WTC11 (cell line): Measurements from ENCODE around the gene CFAP251. TPM values are rescaled to one million over a fixed set of nuclear protein-coding genes. Genes with fewer than 3 reads are reported as not detected.
"Not testable (repeated sequence)": the region's sequence is repeated elsewhere in the genome, so short reads cannot be mapped to it uniquely, and the experiment has no call there.

Experiments used
- ATAC-seq: fragments of 200-7000 bp; cut with Tn5 transposase; 2 replicates; pipeline ENCODE4 v1.10.0; 2021; ENCODE audit warnings: mild to moderate bottlenecking, moderate library complexity
- CTCF ChIA-PET: fragments of 300-600 bp; sonication (Branson Sonifier 250); formaldehyde crosslinking; loops from one replicate; lab custom pipeline; 2021; ENCODE audit warnings: antibody characterized with exemption; lab: Charles Lee
- POLR2A ChIA-PET: fragments of 350-600 bp; sonication (Branson Sonifier 250); formaldehyde crosslinking; loops from one replicate; lab custom pipeline; 2021; ENCODE audit warnings: antibody characterized with exemption; lab: Charles Lee
- DNase-seq: peaks from one replicate; pipeline ENCODE4 v3.0.0; 2021; ENCODE audit warnings: low spot score
- H3K27ac Mint-ChIP-seq: 2 replicates; pipeline ENCODE4 v1.8.0; 2021; ENCODE audit warnings: mixed read lengths
- H3K27me3 Mint-ChIP-seq: 2 replicates; pipeline ENCODE4 v1.8.0; 2021; ENCODE audit warnings: low read depth, mild to moderate bottlenecking, moderate library complexity, mixed read lengths
- H3K36me3 Mint-ChIP-seq: 2 replicates; pipeline ENCODE4 v1.8.0; 2021; ENCODE audit warnings: mixed read lengths
- H3K4me1 Mint-ChIP-seq: 2 replicates; pipeline ENCODE4 v1.8.0; 2022; ENCODE audit warnings: mixed read lengths
- H3K4me3 Mint-ChIP-seq: 2 replicates; pipeline ENCODE4 v1.8.0; 2021; ENCODE audit warnings: mild to moderate bottlenecking, moderate library complexity, mixed read lengths
- H3K9me3 Mint-ChIP-seq: 2 replicates; pipeline ENCODE4 v1.8.0; 2021; ENCODE audit warnings: mixed read lengths
- ELF4 ChIP-seq: sonication (generic); formaldehyde crosslinking; IDR thresholded peaks from 2 replicates; pipeline ENCODE4 v1.8.1; 2022; ENCODE audit warnings: low read depth, mild to moderate bottlenecking, moderate library complexity, missing genetic modification reagents
- FOXK1 ChIP-seq: sonication (generic); formaldehyde crosslinking; IDR thresholded peaks from 2 replicates; pipeline ENCODE4 v1.8.0; 2022; ENCODE audit warnings: mild to moderate bottlenecking, moderate library complexity, missing genetic modification reagents
- FOXP1 ChIP-seq: sonication (generic); formaldehyde crosslinking; IDR thresholded peaks from 2 replicates; pipeline ENCODE4 v1.8.0; 2022; ENCODE audit warnings: missing genetic modification reagents, mild to moderate bottlenecking, moderate library complexity, borderline replicate concordance
- GABPB1 ChIP-seq: sonication (generic); formaldehyde crosslinking; IDR thresholded peaks from 2 replicates; pipeline ENCODE4 v1.8.1; 2023; ENCODE audit warnings: mild to moderate bottlenecking, missing genetic modification reagents
- GTF2I ChIP-seq: fragments of 250-450 bp; sonication (Bioruptor Pico); conservative IDR thresholded peaks from 2 replicates; pipeline ENCODE4 v1.4.0; 2021; ENCODE audit warnings: mild to moderate bottlenecking
- HMGA2 ChIP-seq: fragments of 250-450 bp; sonication (Bioruptor Pico); IDR thresholded peaks from 2 replicates; pipeline ENCODE4 v1.4.0; 2021; ENCODE audit warnings: mild to moderate bottlenecking, moderate library complexity
- JAZF1 ChIP-seq: fragments of 250-450 bp; sonication (Bioruptor Pico); IDR thresholded peaks from 2 replicates; pipeline ENCODE4 v1.9.0; 2021; ENCODE audit warnings: moderate library complexity, mild to moderate bottlenecking, inconsistent platforms
- MYBL2 ChIP-seq: sonication (generic); formaldehyde crosslinking; IDR thresholded peaks from 2 replicates; pipeline ENCODE4 v1.8.1; 2023; ENCODE audit warnings: mild to moderate bottlenecking, moderate library complexity, missing genetic modification reagents
- NR2C2 ChIP-seq: sonication (generic); formaldehyde crosslinking; IDR thresholded peaks from 2 replicates; pipeline ENCODE4 v1.8.0; 2022; ENCODE audit warnings: mild to moderate bottlenecking, missing genetic modification reagents
- NR3C1 ChIP-seq: sonication (generic); formaldehyde crosslinking; conservative IDR thresholded peaks from 2 replicates; pipeline ENCODE4 v1.8.1; 2023; ENCODE audit warnings: low read depth, mild to moderate bottlenecking, missing genetic modification reagents
- TEAD1 ChIP-seq: sonication (generic); formaldehyde crosslinking; IDR thresholded peaks from 2 replicates; pipeline ENCODE4 v1.8.0; 2022; ENCODE audit warnings: mild to moderate bottlenecking, missing genetic modification reagents
- ZBTB21 ChIP-seq: sonication (generic); formaldehyde crosslinking; IDR thresholded peaks from 2 replicates; pipeline ENCODE4 v1.8.1; 2023; ENCODE audit warnings: mild to moderate bottlenecking, missing genetic modification reagents, borderline replicate concordance
- ZNF121 ChIP-seq: sonication (generic); formaldehyde crosslinking; IDR thresholded peaks from 2 replicates; pipeline ENCODE4 v1.8.0; 2023; ENCODE audit warnings: missing genetic modification reagents
- total RNA-seq: library from RNA; stranded (reverse); gene quantifications from 3 replicates; pipeline ENCODE4 v1.2.3, GENCODE V29; 2021
- TF ChIP-seq, protein P1 (sequence below): sonication (generic); formaldehyde crosslinking; IDR thresholded peaks from 2 replicates; pipeline ENCODE4 v1.8.1; 2022; ENCODE audit warnings: mild to moderate bottlenecking, missing genetic modification reagents, moderate library complexity, borderline replicate concordance
- TF ChIP-seq, protein P2 (sequence below): sonication (generic); formaldehyde crosslinking; IDR thresholded peaks from 2 replicates; pipeline ENCODE4 v1.8.1; 2022; ENCODE audit warnings: low read depth, mild to moderate bottlenecking, moderate library complexity, missing genetic modification reagents, borderline replicate concordance
- TF ChIP-seq, protein P3 (sequence below): sonication (generic); formaldehyde crosslinking; IDR thresholded peaks from 2 replicates; pipeline ENCODE4 v1.8.0; 2022; ENCODE audit warnings: mild to moderate bottlenecking, missing genetic modification reagents
- TF ChIP-seq, protein P4 (sequence below): sonication (generic); formaldehyde crosslinking; IDR thresholded peaks from 2 replicates; pipeline ENCODE4 v1.8.1; 2023; ENCODE audit warnings: mild to moderate bottlenecking, missing genetic modification reagents
- TF ChIP-seq, protein P5 (sequence below): fragments of 200-600 bp; IDR thresholded peaks from 2 replicates; pipeline ENCODE4 v1.8.0; 2022; ENCODE audit warnings: antibody characterized with exemption

Gene CFAP251
- total RNA-seq, 1 experiment from 2014 or later, result 3.1 TPM

DNA sequence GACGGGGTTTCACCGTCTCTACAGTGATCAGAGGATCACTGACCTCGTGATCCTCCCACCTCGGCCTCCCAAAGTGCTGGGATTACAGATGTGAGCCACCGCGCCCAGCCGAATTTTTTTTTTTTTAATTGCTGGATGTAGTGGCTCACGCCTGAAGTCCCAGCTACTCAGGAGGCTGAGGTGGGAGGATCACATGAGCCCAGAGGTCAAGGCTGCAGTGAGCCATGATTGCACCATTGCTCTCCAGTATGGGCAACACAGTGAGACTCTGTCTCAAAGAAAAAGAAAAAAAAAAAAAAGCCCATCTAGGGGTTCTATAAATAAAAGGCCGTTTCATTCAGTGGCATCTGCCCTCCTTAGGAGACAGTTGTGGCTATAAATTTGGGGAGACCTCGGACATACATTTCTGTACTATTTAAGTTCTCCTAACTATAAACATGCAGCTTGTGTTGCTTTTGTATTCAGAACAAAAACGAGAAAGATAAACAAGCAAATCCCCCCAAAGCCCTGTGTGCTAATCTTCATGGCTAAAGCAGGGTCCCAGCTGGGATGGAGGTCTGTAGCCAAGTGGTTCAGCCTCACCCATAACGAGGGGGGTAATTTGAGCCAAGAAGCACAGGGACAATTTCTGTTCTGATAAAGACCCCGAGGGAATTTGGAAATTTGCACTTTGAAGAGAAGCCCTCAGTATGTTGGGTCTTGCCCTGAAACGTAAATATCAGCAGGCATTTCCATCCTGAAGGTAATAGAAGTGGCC is 68.3 kb downstream of the CFAP251 start:
- DNase-seq, result no peak
- no peak overlapping the region for H3K27ac Mint-ChIP-seq
- ATAC-seq, result no peak
- CTCF ChIA-PET, result interaction anchor here (0.6 kb wide), 1 partner anchor 39 kb away, joined by 3 read pairs; no protein-coding TSS in a partner anchor
- no peaks in the 10 kb centered on the region for H3K4me1 Mint-ChIP-seq
- no peak overlapping the region for H3K4me3 Mint-ChIP-seq
- H3K9me3 Mint-ChIP-seq, result no peaks in the 10 kb centered on the region
- TF ChIP-seq NR2C2 (CRISPR knock-in tag) (no peak), HMGA2 (CRISPR knock-in tag) (no peak), TEAD1 (no peak), FOXP1 (CRISPR knock-in tag) (no peak), FOXK1 (CRISPR knock-in tag) (no peak), ZBTB21 (CRISPR knock-in tag) (no peak), NR3C1 (CRISPR knock-in tag) (no peak)
- TF ChIP-seq, protein P1, sequence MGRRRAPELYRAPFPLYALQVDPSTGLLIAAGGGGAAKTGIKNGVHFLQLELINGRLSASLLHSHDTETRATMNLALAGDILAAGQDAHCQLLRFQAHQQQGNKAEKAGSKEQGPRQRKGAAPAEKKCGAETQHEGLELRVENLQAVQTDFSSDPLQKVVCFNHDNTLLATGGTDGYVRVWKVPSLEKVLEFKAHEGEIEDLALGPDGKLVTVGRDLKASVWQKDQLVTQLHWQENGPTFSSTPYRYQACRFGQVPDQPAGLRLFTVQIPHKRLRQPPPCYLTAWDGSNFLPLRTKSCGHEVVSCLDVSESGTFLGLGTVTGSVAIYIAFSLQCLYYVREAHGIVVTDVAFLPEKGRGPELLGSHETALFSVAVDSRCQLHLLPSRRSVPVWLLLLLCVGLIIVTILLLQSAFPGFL (CRISPR knock-in tag), result no peak
- TF ChIP-seq, protein P2, sequence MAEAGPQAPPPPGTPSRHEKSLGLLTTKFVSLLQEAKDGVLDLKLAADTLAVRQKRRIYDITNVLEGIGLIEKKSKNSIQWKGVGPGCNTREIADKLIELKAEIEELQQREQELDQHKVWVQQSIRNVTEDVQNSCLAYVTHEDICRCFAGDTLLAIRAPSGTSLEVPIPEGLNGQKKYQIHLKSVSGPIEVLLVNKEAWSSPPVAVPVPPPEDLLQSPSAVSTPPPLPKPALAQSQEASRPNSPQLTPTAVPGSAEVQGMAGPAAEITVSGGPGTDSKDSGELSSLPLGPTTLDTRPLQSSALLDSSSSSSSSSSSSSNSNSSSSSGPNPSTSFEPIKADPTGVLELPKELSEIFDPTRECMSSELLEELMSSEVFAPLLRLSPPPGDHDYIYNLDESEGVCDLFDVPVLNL (CRISPR knock-in tag), result no peak
- H3K27me3 Mint-ChIP-seq, result no peaks in the 10 kb centered on the region
- POLR2A ChIA-PET, result no interaction called here
- no peaks in the 10 kb centered on the region for H3K36me3 Mint-ChIP-seq

DNA sequence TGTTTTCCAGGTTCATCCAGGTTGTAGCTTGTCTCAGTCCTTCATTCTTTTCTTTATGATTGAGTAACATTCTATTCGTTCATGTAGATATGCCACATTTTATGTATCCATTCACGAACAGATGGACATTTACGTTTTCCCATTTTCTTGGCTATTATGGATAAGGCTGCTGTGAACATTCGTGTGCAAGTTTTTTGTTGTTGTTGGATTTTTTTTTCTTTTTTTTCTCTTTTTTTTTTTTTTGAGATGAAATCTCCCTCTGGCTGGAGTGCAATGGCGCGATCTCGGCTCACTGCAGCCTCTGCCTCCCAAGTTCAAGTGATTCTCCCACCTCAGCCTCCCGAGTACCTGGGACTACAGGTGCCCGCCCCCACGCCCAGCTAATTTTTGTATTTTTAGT is 70.1 kb downstream of the CFAP251 start:
- H3K27me3 Mint-ChIP-seq, ATAC-seq, H3K4me1 Mint-ChIP-seq, H3K36me3 Mint-ChIP-seq, DNase-seq, H3K27ac Mint-ChIP-seq, H3K9me3 Mint-ChIP-seq, H3K4me3 Mint-ChIP-seq, POLR2A ChIA-PET, CTCF ChIA-PET: not testable (repeated sequence)

DNA sequence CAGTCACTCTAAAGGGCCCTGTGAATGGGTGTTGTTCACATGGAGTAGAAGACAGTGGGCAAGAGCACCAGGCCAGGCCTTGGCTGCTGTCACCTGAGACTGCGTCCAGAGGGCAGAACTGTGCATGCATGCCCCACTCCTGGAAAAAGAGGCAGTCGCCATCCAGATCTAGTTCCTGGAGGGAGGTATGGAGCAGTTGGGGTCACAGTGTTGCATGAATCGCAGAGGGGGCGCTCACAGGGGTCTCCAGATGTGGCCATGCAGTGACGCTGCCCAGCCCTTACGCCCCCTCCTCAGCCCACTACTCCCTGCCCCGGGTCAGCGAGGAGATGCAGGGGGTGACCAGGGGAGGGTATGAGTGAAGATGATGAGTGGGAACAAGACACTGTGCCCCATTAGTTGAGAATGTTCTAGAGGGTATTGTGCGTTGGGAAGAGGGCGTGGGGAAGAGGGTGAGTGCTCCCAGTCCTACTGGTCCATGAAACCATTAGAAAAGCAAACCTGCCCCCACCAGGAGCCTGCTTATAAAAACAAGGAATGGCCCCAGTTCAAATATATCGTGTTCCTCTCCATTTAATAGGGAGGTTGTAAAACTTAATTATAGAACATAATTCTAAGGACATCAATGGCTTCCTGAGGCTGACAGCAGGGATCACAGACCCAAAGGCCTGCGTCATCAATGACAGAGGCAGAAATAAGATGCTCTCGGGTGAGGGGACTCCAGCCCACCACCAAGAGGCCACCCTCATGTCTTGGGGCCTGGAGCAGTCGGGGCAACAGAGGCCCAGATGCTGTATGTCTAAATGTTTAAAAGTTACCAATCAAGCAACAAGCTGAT is 71.1 kb downstream of the CFAP251 start:
- H3K27ac Mint-ChIP-seq, result no peak overlapping the region
- CTCF ChIA-PET, result interaction anchor here (1.6 kb wide), 1 partner anchor 31 kb away, joined by 4 read pairs; no protein-coding TSS in a partner anchor
- POLR2A ChIA-PET, result no interaction called here
- H3K27me3 Mint-ChIP-seq, result no peaks in the 10 kb centered on the region
- no peaks in the 10 kb centered on the region for H3K9me3 Mint-ChIP-seq
- ATAC-seq (no peak), DNase-seq (no peak)
- no peaks in the 10 kb centered on the region for H3K36me3 Mint-ChIP-seq
- no peak overlapping the region for H3K4me3 Mint-ChIP-seq
- no peaks in the 10 kb centered on the region for H3K4me1 Mint-ChIP-seq
- TF ChIP-seq ZNF121 (CRISPR knock-in tag) (no peak), GABPB1 (CRISPR knock-in tag) (no peak), GTF2I (CRISPR knock-in tag) (no peak), JAZF1 (no peak), ELF4 (CRISPR knock-in tag) (no peak), MYBL2 (CRISPR knock-in tag) (no peak), FOXK1 (CRISPR knock-in tag) (no peak), HMGA2 (CRISPR knock-in tag) (no peak), FOXP1 (CRISPR knock-in tag) (no peak)
- TF ChIP-seq, protein P3, sequence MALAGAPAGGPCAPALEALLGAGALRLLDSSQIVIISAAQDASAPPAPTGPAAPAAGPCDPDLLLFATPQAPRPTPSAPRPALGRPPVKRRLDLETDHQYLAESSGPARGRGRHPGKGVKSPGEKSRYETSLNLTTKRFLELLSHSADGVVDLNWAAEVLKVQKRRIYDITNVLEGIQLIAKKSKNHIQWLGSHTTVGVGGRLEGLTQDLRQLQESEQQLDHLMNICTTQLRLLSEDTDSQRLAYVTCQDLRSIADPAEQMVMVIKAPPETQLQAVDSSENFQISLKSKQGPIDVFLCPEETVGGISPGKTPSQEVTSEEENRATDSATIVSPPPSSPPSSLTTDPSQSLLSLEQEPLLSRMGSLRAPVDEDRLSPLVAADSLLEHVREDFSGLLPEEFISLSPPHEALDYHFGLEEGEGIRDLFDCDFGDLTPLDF (CRISPR knock-in tag), result no peak
- TF ChIP-seq, protein P4, sequence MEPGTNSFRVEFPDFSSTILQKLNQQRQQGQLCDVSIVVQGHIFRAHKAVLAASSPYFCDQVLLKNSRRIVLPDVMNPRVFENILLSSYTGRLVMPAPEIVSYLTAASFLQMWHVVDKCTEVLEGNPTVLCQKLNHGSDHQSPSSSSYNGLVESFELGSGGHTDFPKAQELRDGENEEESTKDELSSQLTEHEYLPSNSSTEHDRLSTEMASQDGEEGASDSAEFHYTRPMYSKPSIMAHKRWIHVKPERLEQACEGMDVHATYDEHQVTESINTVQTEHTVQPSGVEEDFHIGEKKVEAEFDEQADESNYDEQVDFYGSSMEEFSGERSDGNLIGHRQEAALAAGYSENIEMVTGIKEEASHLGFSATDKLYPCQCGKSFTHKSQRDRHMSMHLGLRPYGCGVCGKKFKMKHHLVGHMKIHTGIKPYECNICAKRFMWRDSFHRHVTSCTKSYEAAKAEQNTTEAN (CRISPR knock-in tag), result no peak
- TF ChIP-seq, protein P5, sequence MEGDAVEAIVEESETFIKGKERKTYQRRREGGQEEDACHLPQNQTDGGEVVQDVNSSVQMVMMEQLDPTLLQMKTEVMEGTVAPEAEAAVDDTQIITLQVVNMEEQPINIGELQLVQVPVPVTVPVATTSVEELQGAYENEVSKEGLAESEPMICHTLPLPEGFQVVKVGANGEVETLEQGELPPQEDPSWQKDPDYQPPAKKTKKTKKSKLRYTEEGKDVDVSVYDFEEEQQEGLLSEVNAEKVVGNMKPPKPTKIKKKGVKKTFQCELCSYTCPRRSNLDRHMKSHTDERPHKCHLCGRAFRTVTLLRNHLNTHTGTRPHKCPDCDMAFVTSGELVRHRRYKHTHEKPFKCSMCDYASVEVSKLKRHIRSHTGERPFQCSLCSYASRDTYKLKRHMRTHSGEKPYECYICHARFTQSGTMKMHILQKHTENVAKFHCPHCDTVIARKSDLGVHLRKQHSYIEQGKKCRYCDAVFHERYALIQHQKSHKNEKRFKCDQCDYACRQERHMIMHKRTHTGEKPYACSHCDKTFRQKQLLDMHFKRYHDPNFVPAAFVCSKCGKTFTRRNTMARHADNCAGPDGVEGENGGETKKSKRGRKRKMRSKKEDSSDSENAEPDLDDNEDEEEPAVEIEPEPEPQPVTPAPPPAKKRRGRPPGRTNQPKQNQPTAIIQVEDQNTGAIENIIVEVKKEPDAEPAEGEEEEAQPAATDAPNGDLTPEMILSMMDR, result no peak
